ENCODE measurements around the gene FOSL1. TPM values are rescaled to one million over a fixed set of nuclear protein-coding genes. Genes with fewer than 3 reads are reported as not detected.

Gene FOSL1
- total and polyA plus RNA-seq, 2 of the 13 experiments (the other 11 are each of a cell fraction or from before 2014, with no cell fraction given) = 4.0 to 4.1 TPM

GRCh38 chr11:65932558-65932919, 32.4 kb upstream of the FOSL1 start (continued):
- TF ChIP-seq ZNF770 (CRISPR knock-in tag; IDR thresholded peaks at IDR 0.05) (no peak), USF2 (IDR thresholded peaks at IDR 0.05; ENCODE audit: low read depth, low read length) (peak; percentile 54), USF2 (CRISPR knock-in tag; IDR thresholded peaks at IDR 0.05; ENCODE audit: borderline replicate concordance) (peak; percentile 72; the same call in 1 of the 2 replicates), MEF2D (CRISPR knock-in tag; IDR thresholded peaks at IDR 0.05) (no peak), MEIS2 (CRISPR knock-in tag; IDR thresholded peaks at IDR 0.05) (no peak), ZBTB39 (CRISPR knock-in tag; IDR thresholded peaks at IDR 0.05) (no peak)
